Measurements from ENCODE around the gene MPHOSPH10. TPM values are rescaled to one million over a fixed set of nuclear protein-coding genes. Genes with fewer than 3 reads are reported as not detected.
A peak's percentile ranks its signal among the peaks of the same experiment; 100 is the strongest.

The MPHOSPH10 gene
- total and polyA plus RNA-seq, 2 of the 13 experiments (the other 11 are each of a cell fraction or from before 2014, with no cell fraction given), result 37.8 to 137 TPM

- TF ChIP-seq KIAA2018 (CRISPR knock-in tag; IDR thresholded peaks at IDR 0.05; ENCODE audit: borderline replicate concordance), result no peak
- TF ChIP-seq ZNF883 (CRISPR knock-in tag; IDR thresholded peaks at IDR 0.05; ENCODE audit: not compliant biosample characterization), result no peak
- peak; percentile 30 for TF ChIP-seq ARNTL (CRISPR knock-in tag; IDR thresholded peaks at IDR 0.05)
- TF ChIP-seq SIN3B (IDR thresholded peaks at IDR 0.05; ENCODE audit: low read length), result 0 out of 2 replicates have a peak, but pooled peaks have one; percentile 14
- TF ChIP-seq ZNF619 (CRISPR knock-in tag; IDR thresholded peaks at IDR 0.05), result peak; percentile 79; the same call in 1 of the 2 replicates
- TF ChIP-seq, protein P1, sequence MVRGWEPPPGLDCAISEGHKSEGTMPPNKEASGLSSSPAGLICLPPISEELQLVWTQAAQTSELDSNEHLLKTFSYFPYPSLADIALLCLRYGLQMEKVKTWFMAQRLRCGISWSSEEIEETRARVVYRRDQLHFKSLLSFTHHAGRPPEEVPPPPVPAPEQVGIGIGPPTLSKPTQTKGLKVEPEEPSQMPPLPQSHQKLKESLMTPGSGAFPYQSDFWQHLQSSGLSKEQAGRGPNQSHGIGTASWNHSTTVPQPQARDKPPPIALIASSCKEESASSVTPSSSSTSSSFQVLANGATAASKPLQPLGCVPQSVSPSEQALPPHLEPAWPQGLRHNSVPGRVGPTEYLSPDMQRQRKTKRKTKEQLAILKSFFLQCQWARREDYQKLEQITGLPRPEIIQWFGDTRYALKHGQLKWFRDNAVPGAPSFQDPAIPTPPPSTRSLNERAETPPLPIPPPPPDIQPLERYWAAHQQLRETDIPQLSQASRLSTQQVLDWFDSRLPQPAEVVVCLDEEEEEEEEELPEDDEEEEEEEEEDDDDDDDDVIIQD (CRISPR knock-in tag; IDR thresholded peaks at IDR 0.05; ENCODE audit: low read depth), result no peak
- TF ChIP-seq ZNF350 (CRISPR knock-in tag; IDR thresholded peaks at IDR 0.05; ENCODE audit: borderline replicate concordance, low read depth), result no peak
- no peak for TF ChIP-seq NONO (IDR thresholded peaks at IDR 0.05)
- no peak for TF ChIP-seq NONO (CRISPR knock-in tag; conservative IDR thresholded peaks at IDR 0.05)
- TF ChIP-seq ZNF674 (CRISPR knock-in tag; IDR thresholded peaks at IDR 0.05; ENCODE audit: low read depth), result no peak
- TF ChIP-seq, protein P2, sequence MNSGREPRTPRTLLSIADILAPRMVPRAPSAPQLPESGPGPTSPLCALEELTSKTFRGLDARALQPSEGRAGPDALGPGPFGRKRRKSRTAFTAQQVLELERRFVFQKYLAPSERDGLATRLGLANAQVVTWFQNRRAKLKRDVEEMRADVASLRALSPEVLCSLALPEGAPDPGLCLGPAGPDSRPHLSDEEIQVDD (CRISPR knock-in tag; IDR thresholded peaks at IDR 0.05; ENCODE audit: borderline replicate concordance), result no peak
- no peak for TF ChIP-seq RERE (CRISPR knock-in tag; IDR thresholded peaks at IDR 0.05; ENCODE audit: low read depth)
- no peak for TF ChIP-seq ZBTB25 (CRISPR knock-in tag; IDR thresholded peaks at IDR 0.05)
- TF ChIP-seq ZNF577 (CRISPR knock-in tag; IDR thresholded peaks at IDR 0.05; ENCODE audit: borderline replicate concordance, low read depth), result no peak
Observed at GRCh38 chr2:71129902-71130151, 607 bp upstream of the MPHOSPH10 start (continued).
